Upper lobe of left lung (tissue), 6 donors: ENCODE data around the gene UBAC1. TPM values are rescaled to one million over a fixed set of nuclear protein-coding genes. Genes with fewer than 3 reads are reported as not detected.

Experiments used
- ATAC-seq, 2 donors: fragments of 200-7000 bp; cut with Tn5 transposase; one replicate each; pipeline ENCODE4 v1.9.1; 2022; ENCODE audit warnings: mild to moderate bottlenecking in 2 of 2, moderate library complexity in 2 of 2; ENCODE audit not compliant: low FRiP score in 2 of 2
- DNase-seq, 2 donors: peaks; one replicate each; pipeline ENCODE4 v3.0.0-alpha.2; 2019 to 2020
- H3K27ac ChIP-seq, 4 donors: fragments of 200-600 bp; sonication (generic); one replicate each; pipeline ENCODE4 v1.5.1; 2016 to 2019
- H3K27me3 ChIP-seq, 4 donors: fragments of 200-600 bp; sonication (generic); one replicate each; pipeline ENCODE4 v1.5.1; 2017 to 2019
- H3K36me3 ChIP-seq, 4 donors: fragments of 200-600 bp; sonication (generic); one replicate each; pipeline ENCODE4 v1.5.1; 2016 to 2019
- H3K4me1 ChIP-seq, 4 donors: fragments of 200-600 bp; sonication (generic); one replicate each; pipeline ENCODE4 v1.5.1; 2018 to 2019
- H3K4me3 ChIP-seq, 4 donors: fragments of 200-600 bp; sonication (generic); one replicate each; pipeline ENCODE4 v1.5.1; 2017 to 2019; ENCODE audit warnings: mild to moderate bottlenecking in 2 of 4, moderate library complexity in 1 of 4
- H3K9me3 ChIP-seq, 4 donors: fragments of 200-600 bp; sonication (generic); one replicate each; pipeline ENCODE4 v1.5.1; 2018 to 2019
- EP300 ChIP-seq, 4 donors: sonication (generic); formaldehyde crosslinking; IDR thresholded peaks; one replicate each; pipeline ENCODE4 v1.5.1; 2017; ENCODE audit warnings: antibody characterized with exemption in 4 of 4, control low read depth in 2 of 4
- POLR2A ChIP-seq, 4 donors: fragments of 450-650 bp; IDR thresholded peaks; one replicate each; pipeline ENCODE4 v1.5.1; 2016 to 2017; ENCODE audit warnings: antibody characterized with exemption in 4 of 4, mild to moderate bottlenecking in 2 of 4
- POLR2AphosphoS5 ChIP-seq, 2 donors: sonication (generic); formaldehyde crosslinking; IDR thresholded peaks; one replicate each; pipeline ENCODE4 v1.5.1; 2017; ENCODE audit warnings: antibody characterized with exemption in 2 of 2
- WGBS, 2 donors: methylation state at CpG; one replicate each; pipeline ENCODE4 v1.1.5; 2017 to 2018; 5-methylcytosine and 5-hydroxymethylcytosine counted together
- total RNA-seq, 6 donors: library from RNA; depleted of rRNA in 4 of 6; stranded (reverse); fragments of >200 nt in 4 of 6; gene quantifications; one replicate each; pipeline versions ENCODE4 v1.1.0 to v1.2.1, GENCODE V29; 2016 to 2021
- TF ChIP-seq, protein P1 (sequence below), 6 experiments: fragments of 450-650 bp in 4 of 6; fragments of 200-600 bp in 2 of 6; sonication (generic) in 2 of 6; IDR thresholded peaks; one replicate each; pipeline ENCODE4 v1.5.1; 2016 to 2019; ENCODE audit warnings: antibody characterized with exemption in 6 of 6
- donor health status: DM: no; HTN: no; CAD: no; lungs with moderate emphysema.
- donor health status: DM: no; HTN: yes; CAD: no; lungs with severe emphysema.

The UBAC1 gene
- total RNA-seq, 6 donors from 2014 or later: 38.0 to 72.3 (median 49.3) TPM

DNA sequence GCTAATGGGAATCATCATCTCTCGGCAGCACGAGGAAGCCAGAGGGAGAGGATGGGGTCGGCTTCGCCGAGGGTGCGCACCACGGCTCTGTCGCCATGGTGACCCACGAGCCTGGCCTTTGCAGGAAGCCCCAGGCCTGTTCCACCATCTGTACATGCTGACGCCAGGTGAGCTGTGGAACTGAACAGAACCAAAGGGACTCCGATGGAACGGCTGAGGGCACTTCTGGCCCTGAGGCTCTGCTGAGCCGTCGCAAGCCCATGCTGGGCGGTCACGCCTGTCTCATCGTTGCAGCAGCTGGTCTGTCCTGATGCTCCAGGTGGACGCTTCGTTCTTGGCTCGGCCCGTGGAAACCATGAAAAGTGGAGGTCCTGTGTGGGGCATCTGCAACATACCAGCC is 34.6 kb upstream of the UBAC1 start:
- ATAC-seq: no peak
- no peak overlapping the region for H3K27ac ChIP-seq
- H3K4me3 ChIP-seq: no peak overlapping the region
- H3K9me3 ChIP-seq: no peaks in the 10 kb centered on the region
- H3K36me3 ChIP-seq: no peaks in the 10 kb centered on the region
- H3K4me1 ChIP-seq: peaks cover 40 to 58% (median 52%) of the 10 kb centered on the region in 4 donors
- H3K27me3 ChIP-seq: no peaks in the 10 kb centered on the region
- 96% methylated on average over 12 to 21 of the region's 21 CpGs for WGBS, 2 donors
- DNase-seq: peak in 1 of 2 donors; percentile 58
- TF ChIP-seq, protein P1, sequence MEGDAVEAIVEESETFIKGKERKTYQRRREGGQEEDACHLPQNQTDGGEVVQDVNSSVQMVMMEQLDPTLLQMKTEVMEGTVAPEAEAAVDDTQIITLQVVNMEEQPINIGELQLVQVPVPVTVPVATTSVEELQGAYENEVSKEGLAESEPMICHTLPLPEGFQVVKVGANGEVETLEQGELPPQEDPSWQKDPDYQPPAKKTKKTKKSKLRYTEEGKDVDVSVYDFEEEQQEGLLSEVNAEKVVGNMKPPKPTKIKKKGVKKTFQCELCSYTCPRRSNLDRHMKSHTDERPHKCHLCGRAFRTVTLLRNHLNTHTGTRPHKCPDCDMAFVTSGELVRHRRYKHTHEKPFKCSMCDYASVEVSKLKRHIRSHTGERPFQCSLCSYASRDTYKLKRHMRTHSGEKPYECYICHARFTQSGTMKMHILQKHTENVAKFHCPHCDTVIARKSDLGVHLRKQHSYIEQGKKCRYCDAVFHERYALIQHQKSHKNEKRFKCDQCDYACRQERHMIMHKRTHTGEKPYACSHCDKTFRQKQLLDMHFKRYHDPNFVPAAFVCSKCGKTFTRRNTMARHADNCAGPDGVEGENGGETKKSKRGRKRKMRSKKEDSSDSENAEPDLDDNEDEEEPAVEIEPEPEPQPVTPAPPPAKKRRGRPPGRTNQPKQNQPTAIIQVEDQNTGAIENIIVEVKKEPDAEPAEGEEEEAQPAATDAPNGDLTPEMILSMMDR (IDR thresholded peaks at IDR 0.05): no peak
- TF ChIP-seq EP300 (IDR thresholded peaks at IDR 0.05) (no peak), POLR2A (IDR thresholded peaks at IDR 0.05) (no peak), POLR2AphosphoS5 (IDR thresholded peaks at IDR 0.05) (no peak)

GRCh38 chr9:135994501-135995192 is 33.5 kb upstream of the UBAC1 start:
- Histone ChIP-seq H3K9me3 (no peaks in the 10 kb centered on the region), H3K27me3 (no peaks in the 10 kb centered on the region), H3K4me1 (peaks cover 50 to 67% (median 63%) of the 10 kb centered on the region in 4 donors), H3K36me3 (no peaks in the 10 kb centered on the region), H3K4me3 (no peak overlapping the region), H3K27ac (peak overlapping the region; percentile 84 to 95 (median 88))
- 61 to 66% methylated on average over 12 to 20 of the region's 20 CpGs for WGBS, 2 donors
- no peak for ATAC-seq
- TF ChIP-seq, protein P1 (IDR thresholded peaks at IDR 0.05): no peak
- no peak for TF ChIP-seq POLR2A (IDR thresholded peaks at IDR 0.05)
- no peak for TF ChIP-seq POLR2AphosphoS5 (IDR thresholded peaks at IDR 0.05)
- TF ChIP-seq EP300 (IDR thresholded peaks at IDR 0.05): no peak
- peak in 1 of 2 donors; percentile 69 for DNase-seq

DNA sequence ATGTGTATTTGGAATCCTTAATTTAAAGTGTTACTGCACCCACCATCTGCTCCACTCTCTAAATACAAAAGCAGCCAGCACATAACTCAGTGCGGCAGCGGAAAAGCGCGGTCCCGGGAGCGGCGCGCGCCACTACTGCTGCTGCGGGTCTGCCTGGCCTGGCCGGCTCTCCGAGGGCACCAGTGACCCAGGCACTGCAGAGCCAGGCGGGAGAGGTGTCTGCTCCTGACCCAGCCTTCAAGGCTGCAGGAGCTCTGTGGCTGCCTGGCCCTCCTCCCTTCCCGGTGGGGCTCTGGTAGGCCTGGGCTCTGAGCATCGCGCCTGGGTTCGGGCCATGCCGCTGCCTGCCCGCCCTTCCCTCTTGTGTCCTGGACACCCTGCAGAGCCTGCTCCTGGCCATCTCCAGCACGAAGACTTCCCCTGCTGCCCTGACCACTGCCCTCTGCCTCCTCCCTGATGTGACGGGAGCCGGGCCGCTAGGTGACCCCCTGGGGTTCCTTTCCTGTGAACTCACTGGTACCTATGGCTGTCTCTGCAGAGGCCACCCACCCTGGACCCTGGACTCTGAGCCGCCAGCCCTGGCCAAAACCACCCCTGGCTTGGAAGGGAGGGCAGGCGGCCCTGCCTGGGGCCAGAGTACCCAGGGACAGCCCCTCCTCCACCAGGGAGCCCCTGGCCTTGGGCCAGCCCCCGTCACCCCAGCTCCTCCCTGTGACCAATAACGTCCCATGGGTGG is 32.8 kb upstream of the UBAC1 start:
- DNase-seq (peak in 1 of 2 donors; percentile 81), ATAC-seq (no peak)
- no peaks in the 10 kb centered on the region for H3K9me3 ChIP-seq
- WGBS, 2 donors: 72 to 74% methylated on average over 20 to 27 of the region's 27 CpGs
- H3K4me1 ChIP-seq: peaks cover 51 to 74% (median 70%) of the 10 kb centered on the region in 4 donors
- no peak overlapping the region for H3K4me3 ChIP-seq
- H3K36me3 ChIP-seq: no peaks in the 10 kb centered on the region
- TF ChIP-seq POLR2A (IDR thresholded peaks at IDR 0.05): no peak
- no peak for TF ChIP-seq POLR2AphosphoS5 (IDR thresholded peaks at IDR 0.05)
- TF ChIP-seq EP300 (IDR thresholded peaks at IDR 0.05): no peak
- TF ChIP-seq, protein P1 (IDR thresholded peaks at IDR 0.05): no peak
- H3K27me3 ChIP-seq: no peaks in the 10 kb centered on the region
- peak overlapping the region; percentile 84 to 95 (median 88) for H3K27ac ChIP-seq

DNA sequence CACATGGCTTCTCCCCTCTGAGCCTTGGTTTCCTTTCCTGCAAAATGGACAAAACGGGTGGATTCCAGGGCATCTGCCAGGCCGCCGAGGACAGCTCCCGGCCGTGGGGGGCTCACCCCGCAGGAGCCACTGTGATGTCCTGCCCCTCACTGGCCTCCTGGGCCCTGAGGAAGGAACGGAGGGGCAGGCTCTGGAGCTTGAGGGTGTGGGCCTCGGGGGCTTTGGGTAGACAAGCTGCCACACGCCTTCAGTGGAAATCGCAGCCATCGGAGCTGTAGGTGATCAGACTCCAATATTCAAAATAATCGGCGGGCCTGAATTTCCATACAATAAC is 32.2 kb upstream of the UBAC1 start:
- TF ChIP-seq, protein P1 (IDR thresholded peaks at IDR 0.05): no peak
- TF ChIP-seq POLR2A (IDR thresholded peaks at IDR 0.05): no peak
- no peak for TF ChIP-seq EP300 (IDR thresholded peaks at IDR 0.05)
- no peak for TF ChIP-seq POLR2AphosphoS5 (IDR thresholded peaks at IDR 0.05)
- 57 to 77% methylated on average over 7 to 13 of the region's 13 CpGs for WGBS, 2 donors
- ATAC-seq (no peak), DNase-seq (peak in 1 of 2 donors; percentile 71)
- Histone ChIP-seq H3K36me3 (no peaks in the 10 kb centered on the region), H3K9me3 (no peaks in the 10 kb centered on the region), H3K4me1 (peaks cover 51 to 74% (median 70%) of the 10 kb centered on the region in 4 donors), H3K27ac (peak overlapping the region; percentile 84 to 95 (median 88)), H3K27me3 (no peaks in the 10 kb centered on the region), H3K4me3 (peak overlapping the region in 3 of 4 donors; percentile 23 to 44 (median 26))
